Ovary (tissue), 9 donors: ENCODE data around the gene ZNF391. TPM values are rescaled to one million over a fixed set of nuclear protein-coding genes. Genes with fewer than 3 reads are reported as not detected.
"Not testable (repeated sequence)": the region's sequence is repeated elsewhere in the genome, so short reads cannot be mapped to it uniquely, and the experiment has no call there.

ENCODE experiments used
- DNase-seq, 5 donors: peaks; one replicate each; pipeline ENCODE4 v3.0.0-alpha.2; 2019 to 2020
- H3K27ac ChIP-seq, 2 donors: fragments of 200-600 bp; one replicate each; pipeline versions ENCODE4 v1.5.1 to v1.8.0; 2019 to 2022
- H3K27me3 ChIP-seq: fragments of 200-600 bp; one replicate; pipeline ENCODE4 v1.8.0; 2022
- H3K36me3 ChIP-seq: fragments of 200-600 bp; sonication (generic); one replicate; pipeline ENCODE4 v1.5.1; 2019
- H3K4me1 ChIP-seq: one replicate; pipeline ENCODE4 v1.8.1; 2013; ENCODE audit warnings: mild to moderate bottlenecking, moderate library complexity; ENCODE audit not compliant: insufficient read depth
- H3K4me3 ChIP-seq: fragments of 200-600 bp; sonication (generic); one replicate; pipeline ENCODE4 v1.5.1; 2017
- H3K9me3 ChIP-seq, 2 donors: fragments of 200-600 bp in 1 of 2; sonication (generic) in 1 of 2; one replicate each; pipeline versions ENCODE4 v1.5.1 to v1.8.1; 2013 to 2019; ENCODE audit warnings: mild to moderate bottlenecking in 1 of 2, moderate library complexity in 1 of 2
- EP300 ChIP-seq: sonication (generic); formaldehyde crosslinking; IDR thresholded peaks from one replicate; pipeline ENCODE4 v1.6.1; 2017; ENCODE audit warnings: antibody characterized with exemption
- POLR2A ChIP-seq: fragments of 450-650 bp; IDR thresholded peaks from one replicate; pipeline ENCODE4 v1.6.1; 2017; ENCODE audit warnings: antibody characterized with exemption, mild to moderate bottlenecking, moderate library complexity
- WGBS, 3 donors: extraction: QIAGEN DNeasy Blood & Tissue Kit in 1 of 3; methylation state at CpG; one replicate each; pipeline versions ENCODE4 v1.1.5 to v1.1.7; 2013 to 2017; 5-methylcytosine and 5-hydroxymethylcytosine counted together
- intact Hi-C, 4 donors: fragments of 100-400 bp; cut with DNase I; formaldehyde crosslinking; loops; one replicate each; pipeline versions ENCODE4 v1.11.0 to v1.15.1; 2022 to 2023
- polyA plus RNA-seq, 2 donors: library from polyadenylated mRNA; stranded (reverse); fragments of 200-250 nt in 1 of 2; fragments of 350-450 nt in 1 of 2; fragmentation: Illumina TruSeq in 1 of 2; extraction: RNeasy Lipid Tissue Mini Kit (QIAGEN cat#74804) in 1 of 2; gene quantifications; one replicate each; pipeline ENCODE4 v1.2.3, GENCODE V29; 2013 to 2014
- total RNA-seq, 7 donors: library from RNA; depleted of rRNA in 2 of 7; stranded (reverse); fragments of >200 nt in 2 of 7; fragmentation: NEBNext Ultra II Directional in 3 of 7; extraction: Animal tissue kit (Norgen Biotek cat#: 25700) in 3 of 7; gene quantifications; one replicate each; pipeline versions ENCODE4 v1.1.0 to v1.2.4, GENCODE V29; 2016 to 2023
- TF ChIP-seq, protein P1 (sequence below), 3 donors: fragments of 450-650 bp in 2 of 3; fragments of 200-600 bp in 1 of 3; IDR thresholded peaks; one replicate each; pipeline versions ENCODE4 v1.5.1 to v1.8.0; 2016 to 2022; ENCODE audit warnings: antibody characterized with exemption in 3 of 3, mild to moderate bottlenecking in 1 of 3
- donor health status: DM: no; HTN: no; CAD: no; lungs with moderate emphysema.
- donor health status: DM: no; HTN: no; CAD: no.
- donor health status: Bipolar disorder and iron deficiency.
- donor health status: DM: yes; HTN: yes; CAD: no.
- donor health status: DM: no; HTN: no; CAD: no.
- donor health status: DM: yes; HTN: yes; CAD: no.

The ZNF391 gene
- total and polyA plus RNA-seq, 9 donors: 2.3 to 10.1 (median 6.0) TPM

DNA sequence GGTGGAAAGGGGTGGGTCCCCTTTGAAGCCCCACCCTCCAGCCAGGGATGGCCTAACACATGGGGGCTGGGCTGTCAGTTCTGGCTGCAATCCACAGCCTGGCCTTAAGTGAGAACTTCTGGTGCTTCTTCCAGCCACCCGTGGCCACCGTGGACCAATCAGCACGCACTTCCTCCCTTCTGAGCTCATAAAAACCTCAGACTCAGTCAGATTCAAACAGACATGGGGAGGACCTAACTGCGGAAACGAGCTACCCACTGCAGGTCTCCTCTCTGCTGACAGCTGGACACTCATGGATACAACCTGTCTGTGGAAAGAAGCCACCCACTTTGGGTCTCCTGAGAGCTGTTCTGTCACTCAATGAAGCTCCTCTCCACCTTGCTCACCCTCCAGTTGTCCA lies 20.4 kb upstream of the ZNF391 start:
- DNase-seq: no peak
- Histone ChIP-seq H3K4me3 (no peak overlapping the region), H3K9me3 (peaks cover 0 to 15% of the 10 kb centered on the region in 2 donors), H3K27me3 (no peaks in the 10 kb centered on the region), H3K36me3 (no peaks in the 10 kb centered on the region), H3K4me1 (no peaks in the 10 kb centered on the region), H3K27ac (no peak overlapping the region)
- intact Hi-C loops: no loop called here
- 91 to 96% (median 95%) methylated on average over 5 of the region's 5 CpGs for WGBS, 3 donors
- TF ChIP-seq POLR2A (no peak), EP300 (no peak)
- TF ChIP-seq, protein P1, sequence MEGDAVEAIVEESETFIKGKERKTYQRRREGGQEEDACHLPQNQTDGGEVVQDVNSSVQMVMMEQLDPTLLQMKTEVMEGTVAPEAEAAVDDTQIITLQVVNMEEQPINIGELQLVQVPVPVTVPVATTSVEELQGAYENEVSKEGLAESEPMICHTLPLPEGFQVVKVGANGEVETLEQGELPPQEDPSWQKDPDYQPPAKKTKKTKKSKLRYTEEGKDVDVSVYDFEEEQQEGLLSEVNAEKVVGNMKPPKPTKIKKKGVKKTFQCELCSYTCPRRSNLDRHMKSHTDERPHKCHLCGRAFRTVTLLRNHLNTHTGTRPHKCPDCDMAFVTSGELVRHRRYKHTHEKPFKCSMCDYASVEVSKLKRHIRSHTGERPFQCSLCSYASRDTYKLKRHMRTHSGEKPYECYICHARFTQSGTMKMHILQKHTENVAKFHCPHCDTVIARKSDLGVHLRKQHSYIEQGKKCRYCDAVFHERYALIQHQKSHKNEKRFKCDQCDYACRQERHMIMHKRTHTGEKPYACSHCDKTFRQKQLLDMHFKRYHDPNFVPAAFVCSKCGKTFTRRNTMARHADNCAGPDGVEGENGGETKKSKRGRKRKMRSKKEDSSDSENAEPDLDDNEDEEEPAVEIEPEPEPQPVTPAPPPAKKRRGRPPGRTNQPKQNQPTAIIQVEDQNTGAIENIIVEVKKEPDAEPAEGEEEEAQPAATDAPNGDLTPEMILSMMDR (IDR thresholded peaks at IDR 0.05): no peak

DNA sequence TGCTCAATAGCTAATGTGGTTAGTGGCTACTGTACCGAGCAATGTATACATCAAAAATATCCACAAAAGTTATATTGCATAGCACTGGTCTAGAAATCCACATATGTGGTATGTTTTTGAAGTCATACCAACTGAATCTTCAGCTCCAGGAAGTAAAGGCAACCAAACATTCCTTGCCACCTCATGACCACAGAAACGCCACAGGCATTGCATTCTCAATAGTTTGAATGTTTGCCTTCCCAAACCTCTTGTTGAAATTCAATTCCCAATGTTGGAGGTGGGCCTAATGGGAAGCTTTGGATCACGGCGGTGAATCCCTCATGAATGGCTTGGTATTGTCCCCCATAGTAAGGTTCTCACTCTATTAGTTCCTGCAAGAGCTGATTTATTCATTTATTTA lies 18.2 kb upstream of the ZNF391 start:
- H3K4me3 ChIP-seq: no peak overlapping the region
- H3K27me3 ChIP-seq: no peaks in the 10 kb centered on the region
- H3K27ac ChIP-seq: no peak overlapping the region
- peaks cover 0 to 15% of the 10 kb centered on the region in 2 donors for H3K9me3 ChIP-seq
- no peaks in the 10 kb centered on the region for H3K4me1 ChIP-seq
- H3K36me3 ChIP-seq: no peaks in the 10 kb centered on the region
- DNase-seq: no peak
- TF ChIP-seq EP300 (no peak), POLR2A (no peak)
- TF ChIP-seq, protein P1 (IDR thresholded peaks at IDR 0.05): no peak
- 95 to 97% (median 95%) methylated on average over 4 of the region's 4 CpGs for WGBS, 3 donors
- intact Hi-C loops: no loop called here

DNA sequence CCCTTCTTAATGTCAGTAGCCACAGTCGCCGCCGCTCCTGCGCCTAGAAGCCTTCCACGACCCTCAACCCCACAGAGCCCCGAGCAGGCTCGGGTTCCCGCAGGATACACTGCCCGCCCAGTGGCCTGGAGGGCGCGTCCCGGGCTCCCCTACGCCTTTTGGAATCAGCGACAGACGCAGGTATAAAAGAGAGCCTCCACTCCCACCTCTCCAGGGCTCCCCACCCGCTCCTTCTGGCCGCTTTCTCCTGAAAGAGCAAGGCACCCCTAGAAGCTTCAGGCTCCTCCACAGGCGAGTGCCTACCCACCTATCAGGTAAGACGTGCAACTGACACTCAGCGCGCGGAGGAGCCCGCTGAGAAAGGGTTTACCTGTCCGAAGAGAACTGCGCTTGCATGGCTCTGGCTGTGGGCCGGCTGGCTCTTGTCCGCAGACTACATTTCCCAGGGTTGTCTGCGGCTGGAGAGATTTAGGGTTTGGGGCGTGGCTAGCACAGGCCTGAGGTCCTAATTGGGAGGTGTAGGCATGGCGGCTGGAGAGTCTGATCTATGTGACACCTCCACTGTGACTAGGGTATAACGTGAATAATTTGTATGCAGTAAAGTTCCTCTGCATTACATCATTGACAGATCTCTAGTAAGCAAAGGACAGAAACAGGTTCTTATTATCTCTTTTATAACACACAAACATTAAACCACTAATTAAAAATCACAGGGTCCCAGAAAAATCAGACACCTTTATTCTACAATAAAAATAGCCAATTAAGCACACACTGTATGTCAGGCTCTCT lies 13.5 kb upstream of the ZNF391 start:
- H3K9me3 ChIP-seq: no peaks in the 10 kb centered on the region
- H3K27me3 ChIP-seq: no peaks in the 10 kb centered on the region
- DNase-seq: peak; percentile 71 to 81 (median 73)
- H3K36me3 ChIP-seq: no peaks in the 10 kb centered on the region
- H3K27ac ChIP-seq: no peak overlapping the region
- no peaks in the 10 kb centered on the region for H3K4me1 ChIP-seq
- intact Hi-C loops: no loop called here
- whole genome bisulfite sequencing, 3 donors: 0 to 1% (median 0%) methylated on average over 31 of the region's 31 CpGs
- no peak for TF ChIP-seq POLR2A
- TF ChIP-seq, protein P1 (IDR thresholded peaks at IDR 0.05): no peak
- no peak for TF ChIP-seq EP300
- H3K4me3 ChIP-seq: peak overlapping the region; percentile 66

DNA sequence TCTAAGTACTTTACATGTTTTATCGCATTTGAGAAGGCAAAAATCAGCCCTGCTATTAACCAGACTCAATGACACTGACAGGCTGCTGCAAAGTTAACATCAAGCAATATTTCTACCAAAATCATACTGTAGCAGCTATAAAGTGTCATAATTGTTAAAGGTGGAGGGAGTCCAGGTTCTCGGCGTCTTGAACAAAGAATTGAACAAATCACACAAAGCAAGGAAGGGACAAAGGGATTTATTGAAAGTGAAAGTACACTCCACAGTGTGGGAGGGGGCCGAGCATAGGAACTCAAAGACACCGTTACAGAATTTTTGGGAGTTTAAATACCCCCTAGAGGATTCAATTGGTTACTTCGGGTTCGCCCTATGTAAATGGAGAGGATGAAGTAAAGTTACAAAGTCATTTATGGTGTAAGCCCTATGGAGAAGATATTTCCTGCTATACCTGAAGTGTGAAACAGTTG lies 12.9 kb upstream of the ZNF391 start:
- no peaks in the 10 kb centered on the region for H3K9me3 ChIP-seq
- 11 to 17% (median 11%) methylated on average over 7 of the region's 7 CpGs for WGBS, 3 donors
- intact Hi-C loops: no loop called here
- TF ChIP-seq EP300: no peak
- H3K27ac ChIP-seq: no peak overlapping the region
- no peaks in the 10 kb centered on the region for H3K27me3 ChIP-seq
- no peak for DNase-seq
- peak overlapping the region; percentile 66 for H3K4me3 ChIP-seq
- no peaks in the 10 kb centered on the region for H3K36me3 ChIP-seq
- no peaks in the 10 kb centered on the region for H3K4me1 ChIP-seq

DNA sequence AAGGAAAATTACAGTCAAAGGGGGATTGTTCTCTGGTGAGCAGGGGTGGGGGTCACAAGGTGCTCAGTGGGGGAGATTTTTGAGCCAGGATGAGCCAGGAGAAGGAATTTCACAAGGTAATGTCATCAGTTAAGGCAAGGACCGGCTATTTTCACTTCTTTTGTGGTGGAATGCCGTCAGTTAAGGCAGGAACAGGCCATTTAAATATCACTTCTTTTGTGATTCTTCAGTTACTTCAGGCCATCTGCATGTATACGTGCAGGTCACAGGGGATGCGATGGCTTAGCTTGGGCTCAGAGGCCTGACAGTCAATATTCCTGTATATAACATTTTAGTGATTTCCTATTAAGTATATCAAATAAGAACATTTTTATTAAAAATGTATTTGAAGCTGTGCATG lies 10.2 kb upstream of the ZNF391 start:
- H3K27ac ChIP-seq, DNase-seq, H3K4me1 ChIP-seq, H3K9me3 ChIP-seq, H3K4me3 ChIP-seq, H3K27me3 ChIP-seq, intact Hi-C loops, H3K36me3 ChIP-seq: not testable (repeated sequence)
- WGBS, 3 donors: 58 to 64% (median 60%) methylated on average over 4 of the region's 4 CpGs

DNA sequence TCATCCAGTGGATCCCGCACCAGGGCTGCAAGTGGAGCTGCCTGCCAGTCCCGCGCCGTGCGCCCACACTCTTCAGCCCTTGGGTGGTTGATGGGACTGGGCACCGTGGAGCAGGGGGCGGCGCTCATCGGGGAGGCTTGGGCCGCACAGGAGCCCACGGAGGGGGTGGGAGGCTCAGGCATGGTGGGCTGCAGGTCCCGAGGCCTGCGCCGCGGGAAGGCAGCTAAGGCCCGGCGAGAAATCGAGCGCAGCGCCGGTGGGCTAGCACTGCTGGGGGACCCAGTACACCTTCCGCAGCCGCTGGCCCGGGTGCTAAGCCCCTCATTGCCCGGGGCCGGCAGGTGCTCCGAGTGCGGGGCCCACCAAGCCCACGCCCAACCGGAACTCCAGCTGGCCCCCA lies 7.6 kb upstream of the ZNF391 start:
- H3K4me3 ChIP-seq, DNase-seq, H3K4me1 ChIP-seq, H3K36me3 ChIP-seq, intact Hi-C loops, H3K27ac ChIP-seq, H3K27me3 ChIP-seq, H3K9me3 ChIP-seq: not testable (repeated sequence)
- WGBS, 3 donors: 96 to 98% (median 97%) methylated on average over 24 to 30 of the region's 30 CpGs
